HCT116 (cell line): ENCODE measurements around the gene BCAR1. TPM values are rescaled to one million over a fixed set of nuclear protein-coding genes. Genes with fewer than 3 reads are reported as not detected.

Experiments used
- ATAC-seq: fragments of 200-7000 bp; cut with Tn5 transposase; 2 replicates; pipeline ENCODE4 v1.9.1; 2020; ENCODE audit warnings: mild to moderate bottlenecking, moderate library complexity
- BruUV-seq: library from RNA; stranded (reverse); fragments of 400-500 nt; replicated peaks from 2 replicates; lab custom pipeline; 2021; lab: Mats Ljungman, UMichigan
- CTCF ChIA-PET: fragments of 300-600 bp; sonication (Branson Sonifier 250); formaldehyde crosslinking; loops from one replicate; lab custom pipeline; 2021; ENCODE audit warnings: antibody characterized with exemption; lab: Charles Lee
- POLR2A ChIA-PET: fragments of 300-600, 350-600 bp; sonication (Branson Sonifier 250); formaldehyde crosslinking; loops from one replicate; lab custom pipeline; 2021; ENCODE audit warnings: antibody characterized with exemption; lab: Charles Lee
- RAD21 ChIA-PET, 2 experiments: fragments of 300-600 bp; sonication (Branson Sonifier 250); formaldehyde crosslinking; loops; one replicate each; lab custom pipeline; 2023; ENCODE audit warnings: low total read pairs in 2 of 2; ENCODE audit not compliant: uncharacterized antibody in 2 of 2, unreplicated experiment in 2 of 2, low non-redundant PET in 1 of 2; lab: Charles Lee
- DNase-seq: peaks from one replicate; pipeline ENCODE4 v3.0.0-alpha.2; 2010; ENCODE audit warnings: low read depth, low spot score
- H2AFZ ChIP-seq: fragments of 200-600 bp; shearing (Covaris generic), sonication (generic); 2 replicates; pipeline ENCODE4 v1.6.1; 2017; ENCODE audit warnings: low read depth, mixed run types, mixed read lengths, antibody characterized with exemption, low read length; ENCODE audit not compliant: poor library complexity, severe bottlenecking
- H3K27ac ChIP-seq: 2 replicates; pipeline ENCODE4 v1.5.1; 2012; ENCODE audit warnings: low read depth, low read length
- H3K27me3 ChIP-seq: fragments of 200-600 bp; sonication (generic); 2 replicates; pipeline ENCODE4 v1.6.1; 2016; ENCODE audit warnings: mixed run types, low read length, mixed read lengths; ENCODE audit not compliant: insufficient read depth
- H3K36me3 ChIP-seq, 2 experiments: fragments of 200-500 bp in 1 of 2; fragments of 200-600 bp in 1 of 2; sonication (Bioruptor generic) in 1 of 2; sonication (generic) in 1 of 2; 2 replicates each; pipeline versions ENCODE4 v1.5.1 to v1.6.1; 2014 to 2016; ENCODE audit warnings: low read length in 2 of 2, inconsistent platforms in 1 of 2, mixed read lengths in 1 of 2, mixed run types in 1 of 2; ENCODE audit not compliant: insufficient read depth in 2 of 2, control insufficient read depth in 1 of 2
- H3K4me1 ChIP-seq, 2 experiments: fragments of 200-600 bp in 1 of 2; sonication (generic) in 1 of 2; 2 replicates each; pipeline versions ENCODE4 v1.5.1 to v1.6.1; 2012 to 2017; ENCODE audit warnings: low read length in 2 of 2, inconsistent platforms in 1 of 2, mild to moderate bottlenecking in 1 of 2, mixed read lengths in 1 of 2, mixed run types in 1 of 2, moderate library complexity in 1 of 2; ENCODE audit not compliant: insufficient read depth in 2 of 2, control insufficient read depth in 1 of 2
- H3K4me2 ChIP-seq: fragments of 200-600 bp; sonication (generic); 2 replicates; pipeline ENCODE4 v1.6.1; 2017; ENCODE audit warnings: mixed run types, low read length, mixed read lengths
- H3K4me3 ChIP-seq, 2 experiments: fragments of 200-600 bp in 1 of 2; sonication (generic) in 1 of 2; replicated peaks in 1 of 2; 2 replicates each; pipeline ENCODE4 v1.5.1; 2011 to 2016; ENCODE audit warnings: low read length in 2 of 2, control low read depth in 1 of 2, low read depth in 1 of 2, mild to moderate bottlenecking in 1 of 2, mixed read lengths in 1 of 2, mixed run types in 1 of 2
- H3K79me2 ChIP-seq: fragments of 200-600 bp; sonication (generic); 2 replicates; pipeline ENCODE4 v1.6.1; 2017; ENCODE audit warnings: mild to moderate bottlenecking, mixed run types, low read length, moderate library complexity, mixed read lengths; ENCODE audit not compliant: insufficient read depth
- H3K9ac ChIP-seq: fragments of 200-600 bp; sonication (generic); 2 replicates; pipeline ENCODE4 v1.6.1; 2016; ENCODE audit warnings: low read length, mixed read lengths
- H3K9me2 ChIP-seq: fragments of 200-600 bp; sonication (generic), shearing (Covaris generic); 2 replicates; pipeline ENCODE4 v1.6.1; 2017; ENCODE audit warnings: mixed run types, mild to moderate bottlenecking, moderate library complexity; ENCODE audit not compliant: insufficient read depth
- H3K9me3 ChIP-seq, 2 experiments: fragments of 200-500 bp in 1 of 2; fragments of 200-600 bp in 1 of 2; sonication (Bioruptor generic) in 1 of 2; sonication (generic) in 1 of 2; 2 replicates each; pipeline ENCODE4 v1.6.1; 2014 to 2017; ENCODE audit warnings: low read length in 2 of 2, mixed read lengths in 2 of 2, inconsistent platforms in 1 of 2, low read depth in 1 of 2, mild to moderate bottlenecking in 1 of 2, mixed run types in 1 of 2, moderate library complexity in 1 of 2; ENCODE audit not compliant: control insufficient read depth in 1 of 2, insufficient read depth in 1 of 2
- H4K20me1 ChIP-seq: fragments of 200-600 bp; sonication (generic), shearing (Covaris generic); 2 replicates; pipeline ENCODE4 v1.6.1; 2017; ENCODE audit warnings: mixed run types, mild to moderate bottlenecking, moderate library complexity; ENCODE audit not compliant: insufficient read depth
- ATF3 ChIP-seq: IDR thresholded peaks from 2 replicates; pipeline ENCODE4 v1.6.1; 2012
- CBX3 ChIP-seq: IDR thresholded peaks from 2 replicates; pipeline ENCODE4 v1.6.1; 2012; ENCODE audit warnings: low read depth
- EGR1 ChIP-seq: IDR thresholded peaks from 2 replicates; pipeline ENCODE4 v1.6.1; 2012; ENCODE audit warnings: low read depth
- ELF1 ChIP-seq: IDR thresholded peaks from 2 replicates; pipeline ENCODE4 v1.6.1; 2012; ENCODE audit warnings: low read depth, borderline replicate concordance
- EZH2phosphoT487 ChIP-seq: fragments of 200-600 bp; IDR thresholded peaks from 2 replicates; pipeline ENCODE4 v1.6.1; 2018; ENCODE audit warnings: antibody characterized with exemption, borderline replicate concordance
- JUND ChIP-seq: IDR thresholded peaks from 2 replicates; pipeline ENCODE4 v1.6.1; 2012
- SIN3A ChIP-seq: IDR thresholded peaks from 2 replicates; pipeline ENCODE4 v1.6.1; 2012; ENCODE audit warnings: low read depth
- TCF7L2 ChIP-seq: IDR thresholded peaks from 2 replicates; pipeline ENCODE4 v1.7.0; 2011; ENCODE audit warnings: borderline replicate concordance, inconsistent platforms; ENCODE audit not compliant: insufficient read depth, insufficient read length; ENCODE audit errors: extremely low read depth
- YY1 ChIP-seq: IDR thresholded peaks from 2 replicates; pipeline ENCODE4 v1.6.1; 2011; ENCODE audit warnings: low read length, low read depth, moderate library complexity, mild to moderate bottlenecking; ENCODE audit not compliant: insufficient replicate concordance; ENCODE audit errors: extremely low read depth
- intact Hi-C: fragments of 100-400 bp; cut with micrococcal nuclease; formaldehyde crosslinking; loops from 2 replicates; pipeline ENCODE4 v1.10.0; 2022
- total RNA-seq: library from RNA; stranded (reverse); gene quantifications from one replicate; pipeline ENCODE4 v1.2.1, GENCODE V29; 2021; ENCODE audit not compliant: unreplicated experiment
- TF ChIP-seq, protein P1 (sequence below): IDR thresholded peaks from 2 replicates; pipeline ENCODE4 v1.6.1; 2011; ENCODE audit warnings: mild to moderate bottlenecking, low read length, moderate library complexity; ENCODE audit not compliant: insufficient replicate concordance; ENCODE audit errors: extremely low read depth
- TF ChIP-seq, protein P2 (sequence below), 3 experiments: fragments of 200-600 bp in 1 of 3; sonication (generic) in 1 of 3; IDR thresholded peaks in 2 of 3; conservative IDR thresholded peaks in 1 of 3; 2 replicates each; pipeline ENCODE4 v1.5.1; 2012 to 2017; ENCODE audit warnings: low read depth in 2 of 3, low read length in 2 of 3, antibody characterized with exemption in 1 of 3, borderline replicate concordance in 1 of 3, control low read depth in 1 of 3, mild to moderate bottlenecking in 1 of 3, mixed read lengths in 1 of 3, mixed run types in 1 of 3, moderate library complexity in 1 of 3; ENCODE audit not compliant: insufficient read depth in 1 of 3

The BCAR1 gene
- total RNA-seq, 1 experiment from 2014 or later: 49.6 TPM

DNA sequence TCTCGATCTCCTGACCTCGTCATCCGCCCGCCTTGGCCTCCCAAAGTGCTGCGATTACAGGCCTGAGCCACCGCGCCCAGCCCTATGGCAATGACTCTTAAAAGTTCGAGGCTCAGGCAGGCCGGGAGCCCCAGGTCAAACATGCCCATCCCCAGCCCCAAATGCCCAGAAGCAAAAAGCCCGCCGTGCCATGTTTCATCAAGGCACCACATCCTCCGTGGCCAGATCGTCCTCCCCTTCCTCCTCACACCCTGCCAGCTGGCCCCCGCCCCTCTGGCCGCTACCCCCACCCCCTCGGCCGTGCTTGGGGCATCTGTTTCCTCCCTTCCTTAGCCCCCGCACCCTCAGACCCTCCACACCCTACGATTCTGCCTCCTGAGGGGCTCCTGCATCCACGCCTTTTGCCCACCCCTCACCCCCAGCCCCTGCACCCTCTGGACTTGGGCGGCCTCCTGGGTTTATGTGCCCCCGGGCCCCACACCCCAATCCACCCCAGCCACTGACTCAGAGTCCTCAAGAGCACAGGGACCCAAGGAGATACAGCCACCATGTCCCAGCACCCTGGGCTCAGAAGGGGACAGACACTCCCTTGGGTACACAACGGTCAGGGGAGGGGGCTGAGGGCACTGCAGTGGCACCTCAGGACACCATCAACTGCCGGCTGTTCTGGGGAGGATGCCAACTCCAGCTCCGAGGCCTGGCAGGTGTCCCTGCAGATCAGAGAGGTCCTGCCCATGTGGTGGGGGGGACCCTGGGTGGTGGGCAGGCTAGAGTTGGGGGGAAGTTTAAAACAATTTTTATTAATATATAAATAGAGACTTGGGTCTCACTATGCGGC is 25.5 kb downstream of the BCAR1 start:
- no peak overlapping the region for H3K9ac ChIP-seq
- no peak overlapping the region for H2AFZ ChIP-seq
- DNase-seq: no peak
- no peaks in the 10 kb centered on the region for H3K9me3 ChIP-seq
- no peak for ATAC-seq
- ChIA-PET RAD21 (no interaction called here), POLR2A (interaction anchor here (1.6 kb wide), 1 partner anchor 19 kb away, joined by 4 read pairs; the partner anchor contains the start of gene CTRB2), CTCF (no interaction called here)
- H4K20me1 ChIP-seq: no peaks in the 10 kb centered on the region
- no peak for TF ChIP-seq SIN3A
- no peak for TF ChIP-seq EZH2phosphoT487
- no TSS peak for BruUV-seq
- H3K79me2 ChIP-seq: 0 out of 2 replicates have a peak, but pooled peaks cover 4% of the 10 kb centered on the region
- no peaks in the 10 kb centered on the region for H3K9me2 ChIP-seq
- no peak overlapping the region for H3K4me2 ChIP-seq
- no peak overlapping the region for H3K4me3 ChIP-seq
- H3K27me3 ChIP-seq: no peaks in the 10 kb centered on the region
- no peaks in the 10 kb centered on the region for H3K4me1 ChIP-seq
- peaks cover 0 to 3% of the 10 kb centered on the region in 2 experiments; a peak in 1 of 4 replicates for H3K36me3 ChIP-seq
- H3K27ac ChIP-seq: no peak overlapping the region
- intact Hi-C loops: loop anchor here (2.0 kb wide), 1 partner anchor 15 kb away; no protein-coding TSS in a partner anchor

DNA sequence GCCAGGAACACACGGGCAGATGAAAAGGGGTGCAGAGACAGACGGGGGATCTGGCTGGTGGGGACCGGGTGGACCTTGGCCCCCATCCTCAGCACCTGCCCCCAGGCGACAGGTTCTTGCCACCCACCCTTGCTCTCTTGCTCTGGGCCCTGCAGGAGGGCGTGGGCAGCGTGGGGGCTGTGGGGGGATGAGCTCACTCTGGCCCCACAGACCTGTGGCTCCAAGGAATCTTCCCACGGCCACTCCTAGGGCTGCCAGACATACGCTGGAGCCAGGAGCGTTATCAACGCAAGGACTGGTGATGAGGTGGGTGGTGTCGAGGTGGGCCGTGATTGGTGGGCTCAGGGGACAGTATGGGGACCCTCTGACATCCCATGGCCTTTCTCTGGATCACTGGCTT is 26.3 kb downstream of the BCAR1 start:
- no peaks in the 10 kb centered on the region for H3K9me2 ChIP-seq
- no peak overlapping the region for H2AFZ ChIP-seq
- no peak overlapping the region for H3K9ac ChIP-seq
- DNase-seq (no peak), ATAC-seq (no peak)
- H3K9me3 ChIP-seq: no peaks in the 10 kb centered on the region
- H3K79me2 ChIP-seq: no peaks in the 10 kb centered on the region
- peaks cover 0 to 3% of the 10 kb centered on the region in 2 experiments; a peak in 1 of 4 replicates for H3K36me3 ChIP-seq
- ChIA-PET RAD21 (no interaction called here), CTCF (no interaction called here), POLR2A (interaction anchor here (1.6 kb wide), 1 partner anchor 18 kb away, joined by 4 read pairs; the partner anchor contains the start of gene CTRB2)
- H4K20me1 ChIP-seq: no peaks in the 10 kb centered on the region
- no peaks in the 10 kb centered on the region for H3K4me1 ChIP-seq
- no peak overlapping the region for H3K4me3 ChIP-seq
- no peak overlapping the region for H3K4me2 ChIP-seq
- no peaks in the 10 kb centered on the region for H3K27me3 ChIP-seq
- BruUV-seq: no TSS peak
- intact Hi-C loops: loop anchor here (2.0 kb wide), 1 partner anchor 14 kb away; no protein-coding TSS in a partner anchor
- no peak overlapping the region for H3K27ac ChIP-seq
- TF ChIP-seq JUND (no peak), EGR1 (no peak), ELF1 (no peak), CBX3 (no peak), ATF3 (no peak), YY1 (no peak), TCF7L2 (no peak)
- TF ChIP-seq, protein P1, sequence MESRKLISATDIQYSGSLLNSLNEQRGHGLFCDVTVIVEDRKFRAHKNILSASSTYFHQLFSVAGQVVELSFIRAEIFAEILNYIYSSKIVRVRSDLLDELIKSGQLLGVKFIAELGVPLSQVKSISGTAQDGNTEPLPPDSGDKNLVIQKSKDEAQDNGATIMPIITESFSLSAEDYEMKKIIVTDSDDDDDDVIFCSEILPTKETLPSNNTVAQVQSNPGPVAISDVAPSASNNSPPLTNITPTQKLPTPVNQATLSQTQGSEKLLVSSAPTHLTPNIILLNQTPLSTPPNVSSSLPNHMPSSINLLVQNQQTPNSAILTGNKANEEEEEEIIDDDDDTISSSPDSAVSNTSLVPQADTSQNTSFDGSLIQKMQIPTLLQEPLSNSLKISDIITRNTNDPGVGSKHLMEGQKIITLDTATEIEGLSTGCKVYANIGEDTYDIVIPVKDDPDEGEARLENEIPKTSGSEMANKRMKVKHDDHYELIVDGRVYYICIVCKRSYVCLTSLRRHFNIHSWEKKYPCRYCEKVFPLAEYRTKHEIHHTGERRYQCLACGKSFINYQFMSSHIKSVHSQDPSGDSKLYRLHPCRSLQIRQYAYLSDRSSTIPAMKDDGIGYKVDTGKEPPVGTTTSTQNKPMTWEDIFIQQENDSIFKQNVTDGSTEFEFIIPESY: no peak
- TF ChIP-seq, protein P2, sequence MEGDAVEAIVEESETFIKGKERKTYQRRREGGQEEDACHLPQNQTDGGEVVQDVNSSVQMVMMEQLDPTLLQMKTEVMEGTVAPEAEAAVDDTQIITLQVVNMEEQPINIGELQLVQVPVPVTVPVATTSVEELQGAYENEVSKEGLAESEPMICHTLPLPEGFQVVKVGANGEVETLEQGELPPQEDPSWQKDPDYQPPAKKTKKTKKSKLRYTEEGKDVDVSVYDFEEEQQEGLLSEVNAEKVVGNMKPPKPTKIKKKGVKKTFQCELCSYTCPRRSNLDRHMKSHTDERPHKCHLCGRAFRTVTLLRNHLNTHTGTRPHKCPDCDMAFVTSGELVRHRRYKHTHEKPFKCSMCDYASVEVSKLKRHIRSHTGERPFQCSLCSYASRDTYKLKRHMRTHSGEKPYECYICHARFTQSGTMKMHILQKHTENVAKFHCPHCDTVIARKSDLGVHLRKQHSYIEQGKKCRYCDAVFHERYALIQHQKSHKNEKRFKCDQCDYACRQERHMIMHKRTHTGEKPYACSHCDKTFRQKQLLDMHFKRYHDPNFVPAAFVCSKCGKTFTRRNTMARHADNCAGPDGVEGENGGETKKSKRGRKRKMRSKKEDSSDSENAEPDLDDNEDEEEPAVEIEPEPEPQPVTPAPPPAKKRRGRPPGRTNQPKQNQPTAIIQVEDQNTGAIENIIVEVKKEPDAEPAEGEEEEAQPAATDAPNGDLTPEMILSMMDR (IDR thresholded peaks at IDR 0.05 in 2 of 3, conservative IDR thresholded peaks at IDR 0.05 in 1 of 3; ENCODE audit: borderline replicate concordance in 1 of 3, insufficient read depth in 1 of 3, low read depth in 2 of 3, low read length in 2 of 3): no peak
